NCI-H2081 treated with DMSO at 0.1 percent for 48 hours (cell line): Measurements from ENCODE around the gene KLHDC3.
A peak's percentile ranks its signal among the peaks of the same experiment; 100 is the strongest.

ENCODE experiments used
- DNase-seq: peaks from one replicate; lab custom pipeline; 2025; lab: John Stamatoyannopoulos, UW

The KLHDC3 gene

GRCh38 chr6:43058531-43058930, 44.5 kb downstream of the KLHDC3 start:
- DNase-seq, result no peak

- DNase-seq, result peak; percentile 93
These were observed 45.4 kb downstream of the KLHDC3 start, which contains the start of the genes KLC4 and MRPL2 for GRCh38 chr6:43059168-43060033. TSS of gene KLC4 (plus strand) at chr6:43059631. CDS start at chr6:43061336, 1,705 bp downstream. TSS of gene MRPL2 (minus strand) at chr6:43059434. CDS start at chr6:43059381, 53 bp downstream.

DNA sequence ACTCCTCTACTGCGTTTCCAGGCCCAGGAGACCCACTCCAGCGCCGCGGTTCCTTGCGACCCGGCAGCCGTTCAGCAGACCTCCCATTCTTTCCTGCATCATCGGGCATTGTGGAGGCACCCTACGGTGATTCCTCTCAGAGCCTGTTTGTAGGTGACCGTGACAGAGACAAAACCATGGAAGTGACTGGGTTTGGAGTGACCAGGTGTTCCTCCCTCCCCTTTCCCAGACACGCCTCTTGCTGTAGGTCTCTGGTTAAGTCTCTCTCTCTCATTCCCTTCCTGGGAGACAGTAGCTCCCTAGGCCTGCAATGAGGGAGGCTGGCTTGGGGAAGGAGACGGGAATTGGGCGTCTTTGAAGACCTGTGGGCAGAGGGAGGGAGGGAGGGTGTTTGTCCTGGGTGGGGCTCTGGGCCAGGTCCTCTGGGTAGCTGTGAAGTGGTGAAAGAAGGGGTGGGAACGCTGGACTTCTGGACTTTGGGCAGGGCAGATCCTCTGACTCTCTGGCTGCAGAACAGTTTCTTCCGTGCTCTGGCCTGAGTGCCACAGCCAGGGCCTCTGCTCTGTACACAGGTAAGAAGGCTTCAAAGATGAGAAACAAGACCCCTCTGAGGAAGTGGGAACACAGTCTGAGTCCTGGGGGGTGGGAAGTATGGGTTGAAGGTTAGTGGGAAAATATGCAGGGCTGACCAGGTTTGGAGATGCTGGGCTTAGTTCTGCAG, 46.1 kb downstream of the KLHDC3 start:
- no peak for DNase-seq

- DNase-seq, result no peak
These were observed 46.9 kb downstream of the KLHDC3 start for GRCh38 chr6:43060755-43061633.

DNA sequence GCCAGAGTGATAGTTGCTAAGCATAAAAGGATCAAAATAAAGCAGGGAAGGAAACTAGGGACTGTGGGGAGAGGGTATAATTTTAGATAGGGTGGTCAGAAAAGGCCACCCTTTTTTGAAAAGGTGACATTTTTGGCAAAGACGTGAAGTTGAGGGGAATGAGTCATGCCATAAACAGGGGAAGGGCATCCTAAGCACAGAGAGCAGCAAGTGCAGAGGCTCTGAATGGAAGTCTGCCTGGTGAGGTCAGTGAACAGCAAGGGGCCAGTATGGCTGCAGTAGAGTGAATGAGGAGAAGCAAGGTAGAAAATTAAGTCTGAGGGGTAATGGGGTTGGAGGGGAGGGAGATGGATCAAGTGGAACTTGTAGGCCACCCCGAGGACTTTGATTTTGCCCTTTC, 47.8 kb downstream of the KLHDC3 start:
- DNase-seq, result no peak

- DNase-seq, result no peak
These were observed 48.8 kb downstream of the KLHDC3 start for GRCh38 chr6:43062818-43063217.

DNA sequence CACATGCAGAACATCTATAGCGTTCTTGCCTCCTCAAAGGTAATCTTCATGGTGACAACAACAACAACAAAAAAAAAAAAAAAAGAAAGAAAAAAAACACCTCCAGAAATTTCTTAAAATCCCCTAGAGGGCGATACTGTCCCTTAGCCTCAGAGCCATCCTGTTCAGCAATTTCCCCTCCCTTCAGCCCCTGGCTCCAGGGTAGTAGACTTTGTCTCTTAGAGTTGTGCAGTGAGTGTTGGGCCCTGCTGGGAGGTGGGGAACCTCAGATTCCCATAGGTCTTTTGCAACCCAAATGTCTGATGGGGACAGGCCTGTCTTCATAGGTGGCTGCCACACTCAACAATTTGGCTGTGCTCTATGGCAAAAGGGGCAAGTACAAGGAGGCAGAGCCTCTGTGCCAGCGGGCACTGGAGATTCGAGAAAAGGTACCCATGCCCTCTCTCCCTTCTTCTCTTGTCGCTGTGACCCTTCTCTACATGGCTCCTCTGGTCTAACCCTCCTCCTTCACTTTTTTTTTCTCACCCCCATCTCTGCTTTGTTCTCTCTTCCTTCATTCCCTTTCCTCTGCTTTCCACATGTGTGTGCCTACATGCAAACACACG, 56.1 kb downstream of the KLHDC3 start:
- DNase-seq, result no peak
